ENCODE results near the gene LYAR.
"Not testable (repeated sequence)": the region's sequence is repeated elsewhere in the genome, so short reads cannot be mapped to it uniquely, and the experiment has no call there.

DNA sequence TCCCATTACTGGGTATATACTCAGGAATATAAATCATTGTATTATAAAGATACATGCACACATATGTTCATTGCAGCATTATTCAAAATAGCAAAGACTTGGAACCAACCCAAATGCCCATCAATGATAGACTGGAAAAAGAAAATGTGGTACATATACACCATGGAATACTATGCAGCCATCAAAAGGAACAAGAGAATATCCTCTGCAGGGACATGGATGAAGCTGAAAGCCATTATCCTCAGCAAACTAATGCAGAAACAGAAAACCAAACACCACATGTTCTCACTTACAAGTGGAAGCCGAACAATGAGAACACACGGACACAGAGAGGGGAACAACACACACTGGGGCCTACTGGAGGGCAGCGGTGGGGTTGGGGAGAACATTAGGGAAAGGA is 32.2 kb downstream of the LYAR start:
- TF ChIP-seq, protein P1, sequence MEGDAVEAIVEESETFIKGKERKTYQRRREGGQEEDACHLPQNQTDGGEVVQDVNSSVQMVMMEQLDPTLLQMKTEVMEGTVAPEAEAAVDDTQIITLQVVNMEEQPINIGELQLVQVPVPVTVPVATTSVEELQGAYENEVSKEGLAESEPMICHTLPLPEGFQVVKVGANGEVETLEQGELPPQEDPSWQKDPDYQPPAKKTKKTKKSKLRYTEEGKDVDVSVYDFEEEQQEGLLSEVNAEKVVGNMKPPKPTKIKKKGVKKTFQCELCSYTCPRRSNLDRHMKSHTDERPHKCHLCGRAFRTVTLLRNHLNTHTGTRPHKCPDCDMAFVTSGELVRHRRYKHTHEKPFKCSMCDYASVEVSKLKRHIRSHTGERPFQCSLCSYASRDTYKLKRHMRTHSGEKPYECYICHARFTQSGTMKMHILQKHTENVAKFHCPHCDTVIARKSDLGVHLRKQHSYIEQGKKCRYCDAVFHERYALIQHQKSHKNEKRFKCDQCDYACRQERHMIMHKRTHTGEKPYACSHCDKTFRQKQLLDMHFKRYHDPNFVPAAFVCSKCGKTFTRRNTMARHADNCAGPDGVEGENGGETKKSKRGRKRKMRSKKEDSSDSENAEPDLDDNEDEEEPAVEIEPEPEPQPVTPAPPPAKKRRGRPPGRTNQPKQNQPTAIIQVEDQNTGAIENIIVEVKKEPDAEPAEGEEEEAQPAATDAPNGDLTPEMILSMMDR (IDR thresholded peaks at IDR 0.05; ENCODE audit: extremely low read depth in 1 of 2, insufficient read depth in 1 of 2, low read depth in 1 of 2, low read length in 2 of 2), result not testable (repeated sequence)
- TF ChIP-seq, protein P2, sequence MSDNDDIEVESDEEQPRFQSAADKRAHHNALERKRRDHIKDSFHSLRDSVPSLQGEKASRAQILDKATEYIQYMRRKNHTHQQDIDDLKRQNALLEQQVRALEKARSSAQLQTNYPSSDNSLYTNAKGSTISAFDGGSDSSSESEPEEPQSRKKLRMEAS (IDR thresholded peaks at IDR 0.05; ENCODE audit: insufficient read depth, insufficient read length), result not testable (repeated sequence)
- TF ChIP-seq POLR2AphosphoS5 (IDR thresholded peaks at IDR 0.05; ENCODE audit: insufficient read depth, low read depth, low read length); EZH2 (IDR thresholded peaks at IDR 0.05; ENCODE audit: borderline replicate concordance, low read depth, low read length, severe bottlenecking); POLR2A (IDR thresholded peaks at IDR 0.05; ENCODE audit: low read depth, low read length); GATA2 (IDR thresholded peaks at IDR 0.05; ENCODE audit: insufficient read depth, insufficient read length, low read depth, low read length): not testable (repeated sequence)
